HCT116 (cell line): ENCODE data around the gene ANKRD7. TPM values are rescaled to one million over a fixed set of nuclear protein-coding genes. Genes with fewer than 3 reads are reported as not detected.

Source experiments
- ATAC-seq: fragments of 200-7000 bp; cut with Tn5 transposase; 2 replicates; pipeline ENCODE4 v1.9.1; 2020; ENCODE audit warnings: mild to moderate bottlenecking, moderate library complexity
- BruUV-seq: library from RNA; stranded (reverse); fragments of 400-500 nt; replicated peaks from 2 replicates; lab custom pipeline; 2021; lab: Mats Ljungman, UMichigan
- CTCF ChIA-PET: fragments of 300-600 bp; sonication (Branson Sonifier 250); formaldehyde crosslinking; loops from one replicate; lab custom pipeline; 2021; ENCODE audit warnings: antibody characterized with exemption; lab: Charles Lee
- POLR2A ChIA-PET: fragments of 300-600, 350-600 bp; sonication (Branson Sonifier 250); formaldehyde crosslinking; loops from one replicate; lab custom pipeline; 2021; ENCODE audit warnings: antibody characterized with exemption; lab: Charles Lee
- RAD21 ChIA-PET, 2 experiments: fragments of 300-600 bp; sonication (Branson Sonifier 250); formaldehyde crosslinking; loops; one replicate each; lab custom pipeline; 2023; ENCODE audit warnings: low total read pairs in 2 of 2; ENCODE audit not compliant: uncharacterized antibody in 2 of 2, unreplicated experiment in 2 of 2, low non-redundant PET in 1 of 2; lab: Charles Lee
- DNase-seq: peaks from one replicate; pipeline ENCODE4 v3.0.0-alpha.2; 2010; ENCODE audit warnings: low read depth, low spot score
- H2AFZ ChIP-seq: fragments of 200-600 bp; shearing (Covaris generic), sonication (generic); 2 replicates; pipeline ENCODE4 v1.6.1; 2017; ENCODE audit warnings: low read depth, mixed run types, mixed read lengths, antibody characterized with exemption, low read length; ENCODE audit not compliant: poor library complexity, severe bottlenecking
- H3K27ac ChIP-seq: 2 replicates; pipeline ENCODE4 v1.5.1; 2012; ENCODE audit warnings: low read depth, low read length
- H3K27me3 ChIP-seq: fragments of 200-600 bp; sonication (generic); 2 replicates; pipeline ENCODE4 v1.6.1; 2016; ENCODE audit warnings: mixed run types, low read length, mixed read lengths; ENCODE audit not compliant: insufficient read depth
- H3K36me3 ChIP-seq, 2 experiments: fragments of 200-500 bp in 1 of 2; fragments of 200-600 bp in 1 of 2; sonication (Bioruptor generic) in 1 of 2; sonication (generic) in 1 of 2; 2 replicates each; pipeline versions ENCODE4 v1.5.1 to v1.6.1; 2014 to 2016; ENCODE audit warnings: low read length in 2 of 2, inconsistent platforms in 1 of 2, mixed read lengths in 1 of 2, mixed run types in 1 of 2; ENCODE audit not compliant: insufficient read depth in 2 of 2, control insufficient read depth in 1 of 2
- H3K4me1 ChIP-seq, 2 experiments: fragments of 200-600 bp in 1 of 2; sonication (generic) in 1 of 2; 2 replicates each; pipeline versions ENCODE4 v1.5.1 to v1.6.1; 2012 to 2017; ENCODE audit warnings: low read length in 2 of 2, inconsistent platforms in 1 of 2, mild to moderate bottlenecking in 1 of 2, mixed read lengths in 1 of 2, mixed run types in 1 of 2, moderate library complexity in 1 of 2; ENCODE audit not compliant: insufficient read depth in 2 of 2, control insufficient read depth in 1 of 2
- H3K4me2 ChIP-seq: fragments of 200-600 bp; sonication (generic); 2 replicates; pipeline ENCODE4 v1.6.1; 2017; ENCODE audit warnings: mixed run types, low read length, mixed read lengths
- H3K4me3 ChIP-seq, 2 experiments: fragments of 200-600 bp in 1 of 2; sonication (generic) in 1 of 2; replicated peaks in 1 of 2; 2 replicates each; pipeline ENCODE4 v1.5.1; 2011 to 2016; ENCODE audit warnings: low read length in 2 of 2, control low read depth in 1 of 2, low read depth in 1 of 2, mild to moderate bottlenecking in 1 of 2, mixed read lengths in 1 of 2, mixed run types in 1 of 2
- H3K79me2 ChIP-seq: fragments of 200-600 bp; sonication (generic); 2 replicates; pipeline ENCODE4 v1.6.1; 2017; ENCODE audit warnings: mild to moderate bottlenecking, mixed run types, low read length, moderate library complexity, mixed read lengths; ENCODE audit not compliant: insufficient read depth
- H3K9ac ChIP-seq: fragments of 200-600 bp; sonication (generic); 2 replicates; pipeline ENCODE4 v1.6.1; 2016; ENCODE audit warnings: low read length, mixed read lengths
- H3K9me2 ChIP-seq: fragments of 200-600 bp; sonication (generic), shearing (Covaris generic); 2 replicates; pipeline ENCODE4 v1.6.1; 2017; ENCODE audit warnings: mixed run types, mild to moderate bottlenecking, moderate library complexity; ENCODE audit not compliant: insufficient read depth
- H3K9me3 ChIP-seq, 2 experiments: fragments of 200-500 bp in 1 of 2; fragments of 200-600 bp in 1 of 2; sonication (Bioruptor generic) in 1 of 2; sonication (generic) in 1 of 2; 2 replicates each; pipeline ENCODE4 v1.6.1; 2014 to 2017; ENCODE audit warnings: low read length in 2 of 2, mixed read lengths in 2 of 2, inconsistent platforms in 1 of 2, low read depth in 1 of 2, mild to moderate bottlenecking in 1 of 2, mixed run types in 1 of 2, moderate library complexity in 1 of 2; ENCODE audit not compliant: control insufficient read depth in 1 of 2, insufficient read depth in 1 of 2
- H4K20me1 ChIP-seq: fragments of 200-600 bp; sonication (generic), shearing (Covaris generic); 2 replicates; pipeline ENCODE4 v1.6.1; 2017; ENCODE audit warnings: mixed run types, mild to moderate bottlenecking, moderate library complexity; ENCODE audit not compliant: insufficient read depth
- CBX3 ChIP-seq: IDR thresholded peaks from 2 replicates; pipeline ENCODE4 v1.6.1; 2012; ENCODE audit warnings: low read depth
- CEBPB ChIP-seq: IDR thresholded peaks from 2 replicates; pipeline ENCODE4 v1.6.1; 2012; ENCODE audit warnings: low read depth
- CTCF ChIP-seq, 3 experiments: fragments of 200-600 bp in 1 of 3; sonication (generic) in 1 of 3; IDR thresholded peaks in 2 of 3; conservative IDR thresholded peaks in 1 of 3; 2 replicates each; pipeline ENCODE4 v1.5.1; 2012 to 2017; ENCODE audit warnings: low read depth in 2 of 3, low read length in 2 of 3, antibody characterized with exemption in 1 of 3, borderline replicate concordance in 1 of 3, control low read depth in 1 of 3, mild to moderate bottlenecking in 1 of 3, mixed read lengths in 1 of 3, mixed run types in 1 of 3, moderate library complexity in 1 of 3; ENCODE audit not compliant: insufficient read depth in 1 of 3
- EGR1 ChIP-seq: IDR thresholded peaks from 2 replicates; pipeline ENCODE4 v1.6.1; 2012; ENCODE audit warnings: low read depth
- ELF1 ChIP-seq: IDR thresholded peaks from 2 replicates; pipeline ENCODE4 v1.6.1; 2012; ENCODE audit warnings: low read depth, borderline replicate concordance
- EZH2 ChIP-seq: fragments of 200-600 bp; sonication (generic); IDR thresholded peaks from 2 replicates; pipeline ENCODE4 v1.6.1; 2017; ENCODE audit warnings: antibody characterized with exemption, mixed run types
- EZH2phosphoT487 ChIP-seq: fragments of 200-600 bp; IDR thresholded peaks from 2 replicates; pipeline ENCODE4 v1.6.1; 2018; ENCODE audit warnings: antibody characterized with exemption, borderline replicate concordance
- FOSL1 ChIP-seq: IDR thresholded peaks from 2 replicates; pipeline ENCODE4 v1.6.1; 2012; ENCODE audit warnings: low read depth
- MAX ChIP-seq: IDR thresholded peaks from 2 replicates; pipeline ENCODE4 v1.6.1; 2012
- POLR2A ChIP-seq: IDR thresholded peaks from 2 replicates; pipeline ENCODE4 v1.7.0; 2011; ENCODE audit warnings: borderline replicate concordance; ENCODE audit not compliant: insufficient read depth, insufficient read length; ENCODE audit errors: extremely low read depth
- POLR2AphosphoS5 ChIP-seq: IDR thresholded peaks from 2 replicates; pipeline ENCODE4 v1.6.1; 2011; ENCODE audit warnings: mild to moderate bottlenecking, low read depth, low read length, moderate library complexity
- RAD21 ChIP-seq: IDR thresholded peaks from 2 replicates; pipeline ENCODE4 v1.6.1; 2012; ENCODE audit warnings: low read depth, mild to moderate bottlenecking
- SIN3A ChIP-seq: IDR thresholded peaks from 2 replicates; pipeline ENCODE4 v1.6.1; 2012; ENCODE audit warnings: low read depth
- SP1 ChIP-seq: IDR thresholded peaks from 2 replicates; pipeline ENCODE4 v1.6.1; 2012; ENCODE audit warnings: low read depth
- YY1 ChIP-seq: IDR thresholded peaks from 2 replicates; pipeline ENCODE4 v1.6.1; 2011; ENCODE audit warnings: low read length, low read depth, moderate library complexity, mild to moderate bottlenecking; ENCODE audit not compliant: insufficient replicate concordance; ENCODE audit errors: extremely low read depth
- ZBTB33 ChIP-seq: IDR thresholded peaks from 2 replicates; pipeline ENCODE4 v1.6.1; 2011; ENCODE audit warnings: mild to moderate bottlenecking, low read length, moderate library complexity; ENCODE audit not compliant: insufficient replicate concordance; ENCODE audit errors: extremely low read depth
- ZFX ChIP-seq: fragments of 450-650 bp; IDR thresholded peaks from 2 replicates; pipeline ENCODE4 v1.6.1; 2017
- intact Hi-C: fragments of 100-400 bp; cut with micrococcal nuclease; formaldehyde crosslinking; loops from 2 replicates; pipeline ENCODE4 v1.10.0; 2022
- total RNA-seq: library from RNA; stranded (reverse); gene quantifications from one replicate; pipeline ENCODE4 v1.2.1, GENCODE V29; 2021; ENCODE audit not compliant: unreplicated experiment
- TF ChIP-seq, protein P1 (sequence below): IDR thresholded peaks from 2 replicates; pipeline ENCODE4 v1.6.1; 2012; ENCODE audit warnings: low read depth

ANKRD7 gene
- total RNA-seq, 1 experiment from 2014 or later: not detected

GRCh38 chr7:118183786-118184564 is 40.5 kb upstream of the ANKRD7 start, which contains the start of gene LSM8:
LSM8 (plus strand) TSS chr7:118184164; CDS start chr7:118184224, 60 bp downstream.
- peaks cover 2 to 15% of the 10 kb centered on the region in 2 experiments; a peak in 3 of 4 replicates for H3K4me1 ChIP-seq
- RAD21 ChIA-PET: no interaction called here
- ATAC-seq: peak; percentile 98
- peak; percentile 95 for DNase-seq
- peak within 1 kb of the TSS; percentile 80 for H3K4me2 ChIP-seq
- intact Hi-C loops: no loop called here
- POLR2A ChIA-PET: no interaction called here
- TF ChIP-seq ZFX (peak; percentile 90), FOSL1 (no peak), ELF1 (peak; percentile 88), SP1 (peak; percentile 27; the same call in 1 of the 2 replicates), POLR2A (peak; percentile 87), CTCF (IDR thresholded peaks at IDR 0.05 in 2 of 3, conservative IDR thresholded peaks at IDR 0.05 in 1 of 3; ENCODE audit: borderline replicate concordance in 1 of 3, insufficient read depth in 1 of 3, low read depth in 2 of 3, low read length in 2 of 3) (no peak), EZH2phosphoT487 (no peak), MAX (peak; percentile 62), RAD21 (no peak), CBX3 (peak; percentile 64; the same call in 1 of the 2 replicates), EGR1 (0 out of 2 replicates have a peak, but pooled peaks have one; percentile 19), EZH2 (no peak), YY1 (peak; percentile 28), POLR2AphosphoS5 (peak; percentile 88), SIN3A (peak; percentile 90), CEBPB (no peak), ZBTB33 (peak; percentile 92)
- TF ChIP-seq, protein P1, sequence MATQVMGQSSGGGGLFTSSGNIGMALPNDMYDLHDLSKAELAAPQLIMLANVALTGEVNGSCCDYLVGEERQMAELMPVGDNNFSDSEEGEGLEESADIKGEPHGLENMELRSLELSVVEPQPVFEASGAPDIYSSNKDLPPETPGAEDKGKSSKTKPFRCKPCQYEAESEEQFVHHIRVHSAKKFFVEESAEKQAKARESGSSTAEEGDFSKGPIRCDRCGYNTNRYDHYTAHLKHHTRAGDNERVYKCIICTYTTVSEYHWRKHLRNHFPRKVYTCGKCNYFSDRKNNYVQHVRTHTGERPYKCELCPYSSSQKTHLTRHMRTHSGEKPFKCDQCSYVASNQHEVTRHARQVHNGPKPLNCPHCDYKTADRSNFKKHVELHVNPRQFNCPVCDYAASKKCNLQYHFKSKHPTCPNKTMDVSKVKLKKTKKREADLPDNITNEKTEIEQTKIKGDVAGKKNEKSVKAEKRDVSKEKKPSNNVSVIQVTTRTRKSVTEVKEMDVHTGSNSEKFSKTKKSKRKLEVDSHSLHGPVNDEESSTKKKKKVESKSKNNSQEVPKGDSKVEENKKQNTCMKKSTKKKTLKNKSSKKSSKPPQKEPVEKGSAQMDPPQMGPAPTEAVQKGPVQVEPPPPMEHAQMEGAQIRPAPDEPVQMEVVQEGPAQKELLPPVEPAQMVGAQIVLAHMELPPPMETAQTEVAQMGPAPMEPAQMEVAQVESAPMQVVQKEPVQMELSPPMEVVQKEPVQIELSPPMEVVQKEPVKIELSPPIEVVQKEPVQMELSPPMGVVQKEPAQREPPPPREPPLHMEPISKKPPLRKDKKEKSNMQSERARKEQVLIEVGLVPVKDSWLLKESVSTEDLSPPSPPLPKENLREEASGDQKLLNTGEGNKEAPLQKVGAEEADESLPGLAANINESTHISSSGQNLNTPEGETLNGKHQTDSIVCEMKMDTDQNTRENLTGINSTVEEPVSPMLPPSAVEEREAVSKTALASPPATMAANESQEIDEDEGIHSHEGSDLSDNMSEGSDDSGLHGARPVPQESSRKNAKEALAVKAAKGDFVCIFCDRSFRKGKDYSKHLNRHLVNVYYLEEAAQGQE: no peak
- H3K9me3 ChIP-seq: no peaks in the 10 kb centered on the region
- H3K27me3 ChIP-seq: no peaks in the 10 kb centered on the region
- H2AFZ ChIP-seq: no peak within 1 kb of the TSS
- H4K20me1 ChIP-seq: no peaks in the 10 kb centered on the region; the same call in 1 of the 2 replicates
- H3K4me3 ChIP-seq: peak within 1 kb of the TSS; percentile 70 to 91
- no peaks in the 10 kb centered on the region for H3K9me2 ChIP-seq
- peaks cover 60% of the 10 kb centered on the region for H3K79me2 ChIP-seq
- CTCF ChIA-PET: no interaction called here
- peak within 1 kb of the TSS; percentile 69 for H3K27ac ChIP-seq
- no TSS peak for BruUV-seq
- H3K9ac ChIP-seq: peak within 1 kb of the TSS; percentile 90
- peaks cover 17% of the 10 kb centered on the region in 2 experiments; a peak in 3 of 4 replicates for H3K36me3 ChIP-seq
